ENCODE data around the gene USP49. TPM values are rescaled to one million over a fixed set of nuclear protein-coding genes. Genes with fewer than 3 reads are reported as not detected.

Gene USP49
- total RNA-seq, 6 experiments from 2014 or later: 0.87 to 2.0 (median 1.3) TPM

DNA sequence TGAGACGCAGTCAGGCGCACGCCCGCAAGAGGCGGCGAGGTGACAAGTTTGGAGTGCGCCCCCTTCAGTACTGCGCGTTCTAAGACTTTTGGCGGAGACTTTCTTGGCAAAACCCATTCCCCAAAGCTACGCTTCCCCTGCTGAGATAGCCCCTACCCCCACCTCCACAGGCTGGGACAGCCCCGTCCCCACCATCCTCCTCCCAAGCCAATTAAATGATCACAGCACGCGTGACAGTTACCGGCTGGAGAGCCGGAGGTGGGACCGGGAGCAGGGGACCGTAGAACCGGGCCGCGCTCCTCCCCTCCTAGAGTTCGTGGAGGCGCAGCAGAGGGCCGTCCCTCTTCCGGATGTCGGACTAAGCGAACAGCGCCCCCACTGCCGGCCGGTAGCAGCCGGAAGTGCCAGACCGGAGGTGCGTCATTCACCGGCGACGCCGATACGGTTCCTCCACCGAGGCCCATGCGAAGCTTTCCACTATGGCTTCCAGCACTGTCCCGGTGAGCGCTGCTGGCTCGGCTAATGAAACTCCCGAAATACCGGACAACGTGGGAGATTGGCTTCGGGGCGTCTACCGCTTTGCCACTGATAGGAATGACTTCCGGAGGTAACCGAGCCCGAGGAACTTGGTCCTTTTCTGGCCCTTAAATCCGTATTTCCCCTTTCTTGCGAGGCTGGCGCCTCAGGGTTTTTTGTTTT, 107.8 kb downstream of the USP49 start, which contains the start of gene TOMM6:
TSS of gene TOMM6 (plus strand) at position 476 of the 699 bp plus-strand sequence. CDS start at position 480, 4 bp downstream.
- peak; percentile 92 to 98 (median 94) for TF ChIP-seq CTCF (IDR thresholded peaks at IDR 0.05)
- peak; percentile 84 for TF ChIP-seq POLR2A (IDR thresholded peaks at IDR 0.05)
- no peaks in the 10 kb centered on the region for H3K27me3 ChIP-seq
- intact Hi-C loops (cut with DNase I): loop anchor here (10.0 kb wide), 3 partner anchors 137 to 257 kb away; partner anchors contain the start of genes BYSL (in 1 of the 2) and MED20 (in 1 of the 2)
- no peaks in the 10 kb centered on the region for H3K9me3 ChIP-seq
- peaks cover 0 to 30% (median 8%) of the 10 kb centered on the region in 4 donors for H3K36me3 ChIP-seq
- peak; percentile 88 to 92 (median 89) for ATAC-seq
- H3K4me3 ChIP-seq: peak within 1 kb of the TSS; percentile 80 to 83 (median 81)
- DNase-seq: peak; percentile 97 to 98 (median 97)
- peaks cover 0 to 18% (median 10%) of the 10 kb centered on the region in 4 donors for H3K4me1 ChIP-seq
- H3K27ac ChIP-seq: peak within 1 kb of the TSS; percentile 70 to 88 (median 88)
- under 1% methylated on average over 22 of the region's 55 CpGs for WGBS (ENCODE audit: insufficient coverage, low coverage, low lambda C conversion rate, missing lambda C conversion rate)

GRCh38 chr6:41786451-41787218, 108.5 kb downstream of the USP49 start:
- Histone ChIP-seq H3K4me1 (peaks cover 0 to 21% (median 11%) of the 10 kb centered on the region in 4 donors), H3K27me3 (no peaks in the 10 kb centered on the region), H3K9me3 (no peaks in the 10 kb centered on the region), H3K36me3 (peaks cover 0 to 25% (median 8%) of the 10 kb centered on the region in 4 donors), H3K27ac (peak overlapping the region; percentile 70 to 88 (median 88)), H3K4me3 (peak overlapping the region; percentile 80 to 83 (median 81))
- intact Hi-C loops (cut with DNase I): loop anchor here (10.0 kb wide), 3 partner anchors 138 to 258 kb away; partner anchors contain the start of genes BYSL (in 1 of the 2) and MED20 (in 1 of the 2)
- peak; percentile 77 to 93 (median 90) for TF ChIP-seq CTCF (IDR thresholded peaks at IDR 0.05)
- TF ChIP-seq POLR2A (IDR thresholded peaks at IDR 0.05): no peak
- WGBS (ENCODE audit: insufficient coverage, low coverage, low lambda C conversion rate, missing lambda C conversion rate): 0% methylated on average over 3 of the region's 58 CpGs
- peak; percentile 91 to 92 (median 92) for DNase-seq
- ATAC-seq: peak; percentile 84 to 93 (median 88)

DNA sequence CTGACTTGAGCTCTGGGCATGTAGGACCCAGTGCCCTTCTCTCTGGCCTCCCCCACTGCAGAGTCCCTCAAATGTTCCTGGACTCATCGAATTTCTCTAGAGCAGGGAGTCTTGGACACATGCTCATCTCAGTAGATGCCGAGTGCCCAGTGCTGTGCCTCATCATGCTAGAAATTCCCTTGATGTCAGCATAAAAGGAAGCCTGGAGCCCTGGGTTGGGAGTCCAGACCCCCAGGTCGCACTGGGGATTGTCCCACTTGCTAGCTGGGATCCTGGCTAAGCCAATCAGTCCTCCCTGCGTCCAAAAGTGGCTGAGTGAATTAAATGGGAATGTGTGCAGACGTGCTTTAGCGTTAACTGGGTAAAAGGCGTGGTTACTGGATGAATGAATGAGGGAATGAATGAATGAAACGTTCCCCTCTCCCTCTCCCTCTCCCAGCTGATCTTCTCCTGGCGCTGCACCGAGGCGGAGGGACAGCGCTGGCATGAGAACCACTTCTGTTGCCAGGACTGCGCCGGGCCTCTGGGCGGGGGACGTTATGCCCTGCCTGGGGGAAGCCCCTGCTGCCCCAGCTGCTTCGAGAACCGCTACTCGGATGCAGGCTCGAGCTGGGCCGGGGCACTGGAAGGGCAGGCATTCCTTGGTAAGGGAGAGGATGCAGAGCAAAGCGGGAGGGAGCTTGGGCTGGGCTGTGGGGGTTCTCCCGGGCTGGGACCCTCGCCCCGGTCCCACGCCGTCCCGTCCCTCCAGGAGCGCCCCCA, 109.3 kb downstream of the USP49 start:
- DNase-seq (peak in 2 of 3 donors; percentile 48 to 60), ATAC-seq (no peak)
- Histone ChIP-seq H3K27me3 (no peaks in the 10 kb centered on the region), H3K36me3 (peaks cover 0 to 18% (median 6%) of the 10 kb centered on the region in 4 donors), H3K27ac (peak overlapping the region; percentile 17 to 88 (median 88)), H3K9me3 (no peaks in the 10 kb centered on the region), H3K4me3 (peak overlapping the region; percentile 80 to 83 (median 81)), H3K4me1 (peaks cover 0 to 28% (median 15%) of the 10 kb centered on the region in 4 donors)
- 37% methylated on average over 11 of the region's 29 CpGs for WGBS (ENCODE audit: insufficient coverage, low coverage, low lambda C conversion rate, missing lambda C conversion rate)
- no peak for TF ChIP-seq POLR2A (IDR thresholded peaks at IDR 0.05)
- no peak for TF ChIP-seq CTCF (IDR thresholded peaks at IDR 0.05)
- intact Hi-C loops (cut with DNase I): loop anchor here (10.0 kb wide), 3 partner anchors 139 to 259 kb away; partner anchors contain the start of genes BYSL (in 1 of the 2) and MED20 (in 1 of the 2)

DNA sequence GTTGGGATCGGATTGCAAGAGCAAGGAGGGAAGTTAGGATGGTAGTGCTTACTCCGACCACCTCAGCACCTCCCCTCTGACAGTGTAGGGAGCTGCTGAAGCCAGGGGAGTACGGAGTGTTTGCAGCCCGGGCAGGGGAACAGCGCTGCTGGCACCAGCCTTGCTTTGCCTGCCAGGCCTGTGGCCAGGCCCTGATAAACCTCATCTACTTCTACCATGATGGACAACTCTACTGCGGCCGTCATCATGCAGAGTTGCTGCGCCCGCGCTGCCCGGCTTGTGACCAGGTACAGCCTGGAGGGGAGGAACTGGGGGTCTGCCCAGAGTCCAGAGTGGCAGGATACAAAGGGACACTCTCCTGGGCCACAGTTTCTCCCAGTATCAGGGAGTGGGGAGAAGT, 109.9 kb downstream of the USP49 start:
- ATAC-seq: no peak
- no peak overlapping the region for H3K4me3 ChIP-seq
- TF ChIP-seq POLR2A (IDR thresholded peaks at IDR 0.05) (no peak), CTCF (IDR thresholded peaks at IDR 0.05) (no peak)
- H3K27ac ChIP-seq: no peak overlapping the region
- intact Hi-C loops (cut with DNase I): loop anchor here (10.0 kb wide), 3 partner anchors 140 to 260 kb away; partner anchors contain the start of genes BYSL (in 1 of the 2) and MED20 (in 1 of the 2)
- H3K27me3 ChIP-seq: no peaks in the 10 kb centered on the region
- WGBS (ENCODE audit: insufficient coverage, low coverage, low lambda C conversion rate, missing lambda C conversion rate): no CpG with 5 or more reads among the region's 11 CpGs
- H3K36me3 ChIP-seq: peaks cover 0 to 12% (median 6%) of the 10 kb centered on the region in 4 donors
- no peaks in the 10 kb centered on the region for H3K9me3 ChIP-seq
- H3K4me1 ChIP-seq: peaks cover 0 to 28% (median 15%) of the 10 kb centered on the region in 4 donors
- DNase-seq: no peak

Data from right lobe of liver (tissue), 6 donors.